PC-9 (cell line): ENCODE results near the gene HOXA4.

Experiments used
- EZH2 ChIP-seq: fragments of 200-600 bp; sonication (generic); IDR thresholded peaks from 2 replicates; pipeline ENCODE4 v1.8.0; 2017; ENCODE audit warnings: antibody characterized with exemption, low read depth
- TF ChIP-seq, protein P1 (sequence below): fragments of 200-600 bp; sonication (generic); conservative IDR thresholded peaks from 2 replicates; pipeline ENCODE4 v1.6.1; 2017; ENCODE audit warnings: mixed run types, antibody characterized with exemption, mild to moderate bottlenecking, moderate library complexity

DNA sequence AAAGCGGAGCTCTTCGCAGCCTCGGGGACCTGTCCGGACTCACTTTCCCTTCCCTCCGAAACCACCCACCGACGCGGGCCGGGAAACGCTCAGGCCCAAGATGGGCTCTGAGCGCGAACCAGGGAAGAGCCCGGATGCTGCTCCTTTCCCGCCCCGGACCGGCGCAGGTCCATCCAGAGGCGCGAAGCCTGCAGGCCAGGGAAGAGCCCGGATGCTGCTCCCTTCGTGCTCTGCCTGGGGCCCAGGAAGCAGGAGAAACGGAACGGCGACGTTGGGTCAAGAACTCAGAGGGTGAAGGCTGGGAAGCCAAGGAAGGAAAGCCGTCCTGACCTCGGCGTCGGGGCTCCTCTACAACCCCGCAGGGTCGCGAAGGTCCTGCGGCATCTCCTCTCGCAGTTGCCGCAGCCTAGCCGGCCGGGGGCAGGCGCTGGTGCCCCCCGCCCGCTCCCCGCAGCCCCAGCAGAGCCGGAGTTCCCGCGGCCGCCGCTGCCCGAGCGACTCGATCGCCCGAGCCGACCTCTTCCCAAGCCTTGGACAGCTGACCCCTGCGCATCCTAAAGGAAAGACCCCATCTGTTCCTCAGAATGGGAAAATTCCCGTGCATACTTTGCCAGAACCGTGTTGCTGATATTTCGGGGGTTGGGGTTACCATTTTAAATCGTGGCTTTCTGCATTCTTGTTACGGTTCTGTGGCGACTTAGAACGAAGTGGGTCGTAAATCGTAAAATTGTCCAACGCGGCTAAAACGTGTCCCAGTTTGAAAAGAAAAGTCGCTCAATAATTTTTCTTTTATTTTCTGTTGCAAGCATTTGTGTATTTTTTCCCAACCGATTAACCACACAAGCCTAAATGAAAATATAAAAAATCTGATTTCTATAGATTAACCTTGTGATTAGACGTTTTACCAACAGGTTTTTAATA is 42.3 kb downstream of the HOXA4 start:
- TF ChIP-seq EZH2, result no peak
- TF ChIP-seq, protein P1, sequence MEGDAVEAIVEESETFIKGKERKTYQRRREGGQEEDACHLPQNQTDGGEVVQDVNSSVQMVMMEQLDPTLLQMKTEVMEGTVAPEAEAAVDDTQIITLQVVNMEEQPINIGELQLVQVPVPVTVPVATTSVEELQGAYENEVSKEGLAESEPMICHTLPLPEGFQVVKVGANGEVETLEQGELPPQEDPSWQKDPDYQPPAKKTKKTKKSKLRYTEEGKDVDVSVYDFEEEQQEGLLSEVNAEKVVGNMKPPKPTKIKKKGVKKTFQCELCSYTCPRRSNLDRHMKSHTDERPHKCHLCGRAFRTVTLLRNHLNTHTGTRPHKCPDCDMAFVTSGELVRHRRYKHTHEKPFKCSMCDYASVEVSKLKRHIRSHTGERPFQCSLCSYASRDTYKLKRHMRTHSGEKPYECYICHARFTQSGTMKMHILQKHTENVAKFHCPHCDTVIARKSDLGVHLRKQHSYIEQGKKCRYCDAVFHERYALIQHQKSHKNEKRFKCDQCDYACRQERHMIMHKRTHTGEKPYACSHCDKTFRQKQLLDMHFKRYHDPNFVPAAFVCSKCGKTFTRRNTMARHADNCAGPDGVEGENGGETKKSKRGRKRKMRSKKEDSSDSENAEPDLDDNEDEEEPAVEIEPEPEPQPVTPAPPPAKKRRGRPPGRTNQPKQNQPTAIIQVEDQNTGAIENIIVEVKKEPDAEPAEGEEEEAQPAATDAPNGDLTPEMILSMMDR, result no peak
